K562 (cell line): ENCODE measurements around the gene C1orf167. TPM values are rescaled to one million over a fixed set of nuclear protein-coding genes. Genes with fewer than 3 reads are reported as not detected.
A peak's percentile ranks its signal among the peaks of the same experiment; 100 is the strongest.

ENCODE experiments used
- POLR2AphosphoS2 ChIP-seq: IDR thresholded peaks from 2 replicates; pipeline ENCODE4 v1.6.1; 2012; ENCODE audit warnings: low read length, improper control_type of control experiment
- POLR2B ChIP-seq: fragments of 450-650 bp; IDR thresholded peaks from 2 replicates; pipeline ENCODE4 v1.6.1; 2018; ENCODE audit warnings: low read depth; ENCODE audit not compliant: partially characterized antibody
- PTBP1 ChIP-seq: fragments of 200-400 bp; formaldehyde crosslinking; IDR thresholded peaks from 2 replicates; pipeline ENCODE4 v1.6.1; 2017; ENCODE audit warnings: low read depth, low read length
- RERE ChIP-seq: sonication (generic); formaldehyde crosslinking; IDR thresholded peaks from 2 replicates; pipeline ENCODE4 v1.8.0; 2023; ENCODE audit warnings: missing genetic modification reagents, mild to moderate bottlenecking, borderline replicate concordance
- TEAD1 ChIP-seq, 2 experiments: fragments of 450-650 bp in 1 of 2; sonication (generic) in 1 of 2; formaldehyde crosslinking; IDR thresholded peaks; 2 replicates each; pipeline versions ENCODE4 v1.4.0 to v1.8.0; 2020 to 2022; ENCODE audit warnings: mild to moderate bottlenecking in 2 of 2, missing genetic modification reagents in 1 of 2
- ZNF445 ChIP-seq: fragments of 250-450 bp; sonication (Bioruptor Pico); IDR thresholded peaks from 2 replicates; pipeline ENCODE4 v1.4.0; 2020; ENCODE audit warnings: low read depth, mild to moderate bottlenecking, moderate library complexity
- polyA plus RNA-seq, 8 experiments: library from polyadenylated mRNA; depleted of rRNA in 4 of 8; stranded (reverse) in 5 of 8; unstranded in 3 of 8; fragments of >200 nt; fragmentation: Nextera tagmentation in 2 of 8; fragmentation: Illumina TruSeq in 1 of 8; extraction: Ambion mirVana in 2 of 8; extraction: Trizol in 1 of 8; gene quantifications; 2 replicates each; pipeline versions ENCODE4 v1.2.1 to v1.2.3, GENCODE V29; 2011 to 2014; ENCODE audit warnings: inconsistent platforms in 1 of 8, missing spikeins in 1 of 8
- total RNA-seq, 7 experiments: library from RNA; depleted of rRNA in 6 of 7; stranded (reverse); fragments of >200 nt in 6 of 7; fragmentation: Illumina TruSeq in 2 of 7; extraction: Trizol in 2 of 7; gene quantifications; 2 replicates each; pipeline versions ENCODE4 v1.2.1 to v1.2.3, GENCODE V29; 2011 to 2021; ENCODE audit warnings: low replicate concordance in 1 of 7

The C1orf167 gene
- total and polyA plus RNA-seq, 9 of the 15 experiments (the other 6 are each of a cell fraction or from before 2014, with no cell fraction given), result 0.22 to 0.86 (median 0.31) TPM; not detected in 2

- TF ChIP-seq ZNF445 (no peak), TEAD1 (CRISPR knock-in tag; IDR thresholded peaks at IDR 0.05) (0 out of 4 replicates have a peak, but pooled peaks of 1 of the 2 experiments have one; percentile 42), PTBP1 (0 out of 2 replicates have a peak, but pooled peaks have one; percentile 13), RERE (CRISPR knock-in tag) (0 out of 2 replicates have a peak, but pooled peaks have one; percentile 14), POLR2B (peak; percentile 31), POLR2AphosphoS2 (0 out of 2 replicates have a peak, but pooled peaks have one; percentile 2)
- TF ChIP-seq, all 486 proteins: peak for 13
Observed at GRCh38 chr1:11795238-11795890, 33.4 kb downstream of the C1orf167 start (continued).
